C1 segment of cervical spinal cord (tissue), 14 donors: ENCODE measurements around the gene ENTPD6.

ENCODE experiments used
- DNase-seq, 14 donors: peaks; one replicate each; lab custom pipeline; 2025; lab: John Stamatoyannopoulos, UW

The ENTPD6 gene

DNA sequence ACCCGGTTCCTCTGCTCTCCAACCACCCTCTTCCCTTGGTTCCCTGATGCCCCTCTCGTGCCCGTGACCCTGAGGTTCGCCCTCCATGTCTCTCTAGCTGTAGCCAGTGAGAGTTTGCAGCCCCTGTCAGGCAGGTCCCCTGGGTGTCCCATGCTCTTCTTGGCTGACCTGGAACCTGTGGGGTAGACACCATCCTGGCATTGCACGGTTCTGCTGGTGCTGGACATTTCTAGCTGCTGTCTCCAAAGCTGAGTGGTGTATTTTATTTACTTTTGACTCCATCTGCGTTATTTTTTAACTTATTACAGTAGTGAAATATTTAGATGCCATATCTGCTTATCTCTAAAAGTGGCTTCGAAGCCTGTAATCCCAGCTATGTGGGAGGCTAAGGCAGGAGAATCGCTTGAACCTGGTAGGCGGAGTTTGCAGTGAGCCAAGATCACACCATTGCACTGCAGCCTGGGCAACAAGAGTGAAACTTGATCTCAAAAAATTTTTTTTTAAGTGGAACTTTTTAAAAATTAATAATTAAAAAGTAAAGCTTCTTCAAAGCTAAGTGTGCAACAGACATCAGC lies 12.5 kb downstream of the ENTPD6 start:
- DNase-seq, result no peak

DNA sequence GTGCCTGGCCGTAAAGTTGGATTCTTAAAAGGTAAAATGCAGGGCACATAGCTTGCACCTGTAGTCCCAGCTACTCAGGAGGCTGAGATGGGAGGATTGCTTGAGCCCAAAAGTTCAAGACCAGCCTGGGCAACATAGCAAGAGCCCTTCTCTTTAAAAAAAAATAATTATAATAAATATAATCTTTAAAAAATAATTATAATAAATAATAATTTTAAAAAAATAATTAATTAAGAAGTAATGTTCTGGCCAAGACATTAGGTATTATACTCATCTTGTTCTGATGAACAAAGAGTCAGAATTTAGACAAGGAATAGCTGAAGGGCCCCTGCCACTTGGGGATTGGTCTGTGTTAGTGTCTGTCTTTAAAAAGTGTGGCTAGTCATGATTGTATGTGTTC lies 13.9 kb downstream of the ENTPD6 start:
- DNase-seq, result no peak

DNA sequence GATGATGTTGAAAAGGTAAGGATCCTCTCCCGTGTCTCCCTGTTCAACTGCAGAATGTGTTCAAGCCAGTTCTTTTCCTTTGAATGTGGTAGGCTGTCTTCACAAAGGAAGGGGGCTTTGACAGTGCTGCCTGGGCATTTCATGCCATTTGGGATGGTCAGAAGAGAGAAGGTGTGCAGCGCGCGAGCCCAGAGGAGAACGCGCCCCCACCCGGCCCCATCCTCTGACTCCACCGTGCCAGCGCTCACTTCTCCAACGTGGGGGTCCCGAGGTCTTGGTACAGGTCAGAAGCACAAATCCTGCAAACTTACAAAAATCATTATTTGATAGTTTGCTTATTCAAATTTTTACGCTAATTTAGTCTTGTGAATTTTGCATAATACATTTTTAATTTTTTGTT lies 14.4 kb downstream of the ENTPD6 start:
- no peak for DNase-seq

DNA sequence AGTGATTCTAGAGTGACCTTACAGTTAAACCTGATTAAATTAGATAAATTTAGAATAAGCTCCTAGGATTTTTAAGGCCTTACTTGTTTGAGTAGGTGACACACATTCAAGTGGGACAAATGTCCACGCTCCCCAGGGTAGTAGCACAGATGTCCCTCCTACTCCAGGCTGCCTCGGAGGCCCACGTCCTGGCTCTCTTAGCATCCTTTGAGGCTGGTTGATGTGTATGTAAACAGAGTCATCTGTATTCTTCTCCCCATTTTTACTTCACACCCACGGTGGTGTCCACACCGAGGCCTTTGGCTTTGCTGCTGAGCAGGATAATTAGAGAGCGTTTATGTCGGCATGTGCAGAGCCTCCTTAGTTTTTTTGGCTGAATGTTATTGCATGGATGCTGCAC lies 15.8 kb downstream of the ENTPD6 start:
- DNase-seq, result no peak

DNA sequence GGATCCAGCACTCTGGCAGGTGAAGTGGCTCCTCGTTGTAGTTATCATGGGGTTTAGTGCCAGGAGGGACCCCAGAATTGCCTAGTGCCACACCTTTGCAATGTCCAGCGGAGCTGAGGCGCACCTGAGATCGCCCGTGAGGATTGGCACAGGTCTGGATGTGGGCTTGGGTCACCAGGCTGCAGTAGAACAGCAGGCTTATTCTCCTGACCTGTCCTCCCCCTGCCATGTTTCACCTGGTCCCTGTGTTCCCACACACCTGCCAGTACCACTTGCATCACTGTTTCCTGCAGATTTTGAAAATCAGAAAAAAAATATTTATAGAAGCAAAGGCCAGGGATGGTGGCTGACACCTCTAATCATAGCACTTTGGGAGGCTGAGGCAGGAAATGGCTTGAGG lies 16.7 kb downstream of the ENTPD6 start:
- no peak for DNase-seq

DNA sequence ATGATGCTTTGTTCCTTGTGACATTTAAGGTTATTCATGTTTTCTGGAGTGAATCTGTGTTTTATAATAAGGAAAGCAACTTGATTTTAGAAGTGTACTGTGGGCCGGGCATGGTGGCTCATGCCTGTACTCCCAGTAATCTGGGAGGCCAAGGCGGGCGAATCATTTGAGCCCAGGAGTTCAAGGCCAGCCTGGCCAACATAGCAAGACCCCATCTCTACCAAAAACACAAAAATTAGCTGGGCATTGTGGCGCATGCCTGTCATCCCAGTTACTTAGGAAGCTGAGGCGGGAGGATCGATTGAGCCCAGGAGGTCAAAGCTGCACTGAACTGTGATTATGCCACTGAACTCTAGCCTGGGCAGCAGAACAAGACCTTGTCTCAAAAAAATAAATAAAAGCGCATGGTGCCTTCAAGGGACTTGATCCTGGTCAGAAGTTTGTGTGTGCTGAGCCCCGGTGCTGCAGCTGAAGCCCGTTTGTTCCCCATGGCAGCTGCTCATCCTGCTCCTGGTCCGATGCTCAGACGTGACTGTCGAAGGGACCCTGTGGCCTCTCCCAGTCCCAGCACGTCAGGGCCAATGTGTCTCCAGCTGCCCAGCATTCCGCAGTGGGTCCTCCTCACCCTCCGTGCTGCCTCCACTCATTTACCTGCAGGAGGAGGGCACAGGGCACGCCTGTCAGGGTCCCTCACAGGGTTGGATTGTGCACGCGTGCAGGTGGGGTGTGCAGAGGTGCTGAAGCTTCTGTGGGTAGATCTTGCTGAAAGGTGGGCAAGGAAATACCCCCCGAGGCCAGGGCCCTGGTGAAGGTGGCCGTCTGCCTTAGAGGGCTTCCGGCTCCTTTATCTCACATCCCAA lies 18.3 kb downstream of the ENTPD6 start:
- DNase-seq, result no peak

DNA sequence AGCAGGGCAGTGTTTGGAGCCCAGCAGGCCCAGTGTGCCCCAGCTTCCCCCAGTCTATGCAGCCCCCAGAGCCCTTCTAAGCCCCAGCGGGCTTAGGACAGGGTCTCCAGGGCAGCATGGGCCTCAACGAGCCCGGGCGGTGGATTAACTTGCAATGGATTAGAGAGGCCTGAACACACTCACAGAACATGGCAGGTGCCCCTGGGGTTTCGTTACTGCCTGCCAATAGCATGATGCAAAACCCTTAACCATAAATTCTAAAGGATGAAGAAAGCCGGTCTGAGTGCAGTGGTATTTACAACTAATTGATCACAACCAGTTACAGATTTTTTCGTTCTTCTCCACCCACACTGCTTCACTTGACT lies 18.9 kb downstream of the ENTPD6 start:
- no peak for DNase-seq

DNA sequence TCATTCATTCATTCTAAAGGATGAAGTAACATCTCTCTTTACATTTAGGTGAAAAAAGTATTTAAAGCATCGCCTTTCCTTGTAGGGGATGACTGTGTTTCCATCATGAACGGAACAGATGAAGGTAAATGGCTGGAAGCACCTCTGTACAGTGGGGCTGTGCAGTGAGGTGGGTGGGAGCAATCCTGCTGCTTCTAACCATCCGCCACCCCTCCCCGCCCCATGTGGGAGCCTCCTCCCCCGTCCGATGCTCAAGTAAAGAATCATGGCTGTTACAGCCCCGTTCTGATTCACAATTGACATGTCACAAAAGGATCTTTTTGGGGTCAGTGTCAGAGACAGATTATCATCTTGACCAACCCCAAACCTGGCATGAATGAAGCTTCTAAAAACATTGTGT lies 19.3 kb downstream of the ENTPD6 start:
- DNase-seq, result no peak

DNA sequence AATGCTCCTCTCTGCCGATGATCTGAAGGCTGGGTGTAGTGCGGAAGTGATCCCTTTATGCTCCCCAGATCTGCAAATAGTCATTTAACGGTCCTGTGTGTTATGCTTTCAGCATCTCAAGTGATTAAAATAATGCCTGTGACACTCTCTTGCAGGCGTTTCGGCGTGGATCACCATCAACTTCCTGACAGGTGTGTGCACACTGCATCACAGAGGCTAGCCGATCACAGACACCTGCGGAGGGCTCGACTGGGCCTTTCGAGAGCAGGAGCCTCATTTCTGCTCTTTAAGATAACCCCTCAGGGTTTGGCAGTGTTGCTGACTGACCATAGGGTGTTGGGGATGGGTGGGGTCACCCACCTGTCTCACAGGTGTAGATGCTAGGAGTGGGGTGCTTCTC lies 20.0 kb downstream of the ENTPD6 start:
- no peak for DNase-seq

DNA sequence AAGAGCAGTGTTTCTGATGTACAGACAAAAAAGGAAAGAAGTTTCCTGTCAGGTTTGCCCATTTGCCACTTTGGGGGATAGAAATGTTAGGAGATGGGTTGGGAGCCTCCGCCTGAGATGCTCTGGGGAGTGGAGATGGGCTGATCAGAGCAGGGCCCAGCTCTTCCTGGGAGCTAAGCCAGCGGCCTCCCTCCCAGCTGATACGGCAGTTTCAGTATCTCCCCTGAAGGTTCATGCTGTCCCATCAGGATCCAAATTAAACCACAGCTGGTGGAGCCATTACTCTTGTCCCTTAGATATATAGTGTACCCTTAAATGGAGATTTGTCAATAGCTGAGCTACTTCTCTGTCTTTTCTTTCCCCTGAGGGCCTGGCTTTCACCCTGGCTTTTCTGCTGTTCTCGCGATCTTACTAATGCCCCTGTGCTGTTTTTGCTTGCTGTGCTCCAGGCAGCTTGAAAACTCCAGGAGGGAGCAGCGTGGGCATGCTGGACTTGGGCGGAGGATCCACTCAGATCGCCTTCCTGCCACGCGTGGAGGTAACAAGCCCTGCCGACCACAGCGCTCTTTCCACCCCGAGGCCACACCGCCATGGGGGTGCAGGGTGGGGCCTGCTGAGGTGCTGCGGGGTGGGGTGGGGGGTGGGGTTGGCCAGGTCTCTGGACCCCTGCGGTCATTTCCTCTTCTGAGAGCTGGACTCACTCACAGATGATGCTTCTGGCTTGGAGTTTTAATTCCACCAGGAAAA lies 20.9 kb downstream of the ENTPD6 start:
- DNase-seq, result no peak

DNA sequence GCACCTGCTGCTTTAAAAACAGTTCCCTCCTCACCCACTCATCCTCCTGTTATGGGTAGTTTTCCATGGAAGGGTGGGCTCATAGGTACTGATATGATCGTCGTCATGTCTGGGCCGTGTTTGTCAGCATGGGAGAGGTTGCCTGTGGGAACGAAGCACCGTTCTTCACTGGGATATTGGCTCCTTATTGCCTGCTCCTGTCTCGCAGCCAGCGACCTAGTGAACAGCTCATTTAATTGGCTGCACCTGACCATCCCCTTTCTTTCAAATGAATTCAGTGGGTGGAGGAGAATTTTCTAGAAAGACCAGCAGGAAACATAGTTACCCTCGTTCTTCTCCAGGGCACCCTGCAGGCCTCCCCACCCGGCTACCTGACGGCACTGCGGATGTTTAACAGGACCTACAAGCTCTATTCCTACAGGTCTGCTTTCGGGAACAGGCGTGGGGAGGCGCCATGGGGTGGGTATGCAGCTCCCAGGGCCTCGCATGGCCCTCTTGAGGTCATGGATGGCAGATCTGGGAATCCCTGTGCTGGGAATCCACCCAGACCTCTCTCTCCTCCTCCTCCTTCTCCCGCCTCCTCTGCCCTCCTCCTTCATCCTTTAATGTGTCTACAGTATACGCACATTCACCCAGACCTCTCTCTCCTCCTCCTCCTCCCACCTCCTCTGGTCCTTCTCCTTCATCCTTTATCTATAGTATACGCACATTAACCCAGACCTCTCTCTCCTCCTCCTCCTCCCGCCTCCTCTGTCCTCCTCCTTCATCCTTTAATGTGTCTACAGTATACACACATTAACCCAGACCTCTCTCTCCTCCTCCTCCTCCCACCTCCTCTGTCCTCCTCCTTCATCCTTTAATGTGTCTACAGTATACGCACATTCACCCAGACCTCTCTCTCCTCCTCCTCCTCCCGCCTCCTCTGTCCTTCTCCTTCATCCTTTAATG lies 21.9 kb downstream of the ENTPD6 start:
- DNase-seq, result no peak

DNA sequence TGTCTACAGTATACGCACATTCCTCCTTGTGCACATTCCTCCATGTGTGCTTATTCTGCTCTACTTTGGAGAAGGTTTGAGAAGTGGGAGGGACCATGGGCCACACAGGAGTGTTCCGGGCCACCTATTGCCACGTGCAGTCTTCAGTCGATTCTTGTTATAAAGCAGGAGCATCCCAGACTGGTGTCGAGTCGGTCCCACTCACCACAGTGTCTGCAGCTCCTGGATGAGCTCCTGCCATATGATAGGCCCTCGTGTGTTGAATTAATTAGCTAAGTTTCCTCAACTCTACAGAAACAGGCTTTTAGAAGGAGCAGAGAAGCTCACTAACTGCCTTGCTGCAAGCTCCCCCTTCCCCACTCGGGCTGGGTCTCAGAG lies 22.6 kb downstream of the ENTPD6 start:
- no peak for DNase-seq

DNA sequence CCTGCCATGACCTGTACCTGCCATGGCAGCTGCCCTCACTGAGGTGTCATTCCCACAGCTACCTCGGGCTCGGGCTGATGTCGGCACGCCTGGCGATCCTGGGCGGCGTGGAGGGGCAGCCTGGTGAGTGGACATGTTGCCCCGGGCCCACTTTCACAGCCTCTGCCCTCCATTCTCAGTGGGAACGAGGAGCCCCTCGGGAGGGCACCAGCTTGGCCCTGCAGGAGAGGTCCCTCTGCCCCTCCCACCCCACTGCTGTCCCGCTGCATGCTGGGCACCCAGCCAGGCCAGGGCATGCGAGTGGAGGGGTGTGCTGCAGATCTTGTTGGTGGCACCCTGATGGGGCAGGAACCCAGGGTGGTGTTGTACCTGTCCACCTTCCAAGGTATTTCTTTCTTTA lies 23.0 kb downstream of the ENTPD6 start:
- DNase-seq, result no peak

DNA sequence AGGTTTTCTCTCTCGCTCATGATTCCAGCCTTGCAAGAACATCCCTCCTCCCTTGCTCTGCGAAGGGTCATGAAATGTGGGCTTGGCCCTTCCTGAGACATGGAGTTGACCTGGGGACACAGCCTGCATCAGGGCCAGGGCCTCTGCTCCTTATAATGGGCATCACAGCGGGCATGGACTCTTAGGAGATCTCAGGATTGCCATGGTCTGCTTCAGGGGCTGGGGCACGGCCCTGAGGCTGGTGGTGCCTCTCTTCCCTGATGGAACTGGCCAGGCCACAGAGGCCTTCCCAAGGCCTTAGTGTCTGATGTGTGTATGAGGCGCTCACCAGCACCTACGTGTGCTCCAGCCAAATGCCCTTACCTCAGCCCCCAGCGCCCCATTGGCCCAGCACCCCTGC lies 23.9 kb downstream of the ENTPD6 start:
- no peak for DNase-seq

DNA sequence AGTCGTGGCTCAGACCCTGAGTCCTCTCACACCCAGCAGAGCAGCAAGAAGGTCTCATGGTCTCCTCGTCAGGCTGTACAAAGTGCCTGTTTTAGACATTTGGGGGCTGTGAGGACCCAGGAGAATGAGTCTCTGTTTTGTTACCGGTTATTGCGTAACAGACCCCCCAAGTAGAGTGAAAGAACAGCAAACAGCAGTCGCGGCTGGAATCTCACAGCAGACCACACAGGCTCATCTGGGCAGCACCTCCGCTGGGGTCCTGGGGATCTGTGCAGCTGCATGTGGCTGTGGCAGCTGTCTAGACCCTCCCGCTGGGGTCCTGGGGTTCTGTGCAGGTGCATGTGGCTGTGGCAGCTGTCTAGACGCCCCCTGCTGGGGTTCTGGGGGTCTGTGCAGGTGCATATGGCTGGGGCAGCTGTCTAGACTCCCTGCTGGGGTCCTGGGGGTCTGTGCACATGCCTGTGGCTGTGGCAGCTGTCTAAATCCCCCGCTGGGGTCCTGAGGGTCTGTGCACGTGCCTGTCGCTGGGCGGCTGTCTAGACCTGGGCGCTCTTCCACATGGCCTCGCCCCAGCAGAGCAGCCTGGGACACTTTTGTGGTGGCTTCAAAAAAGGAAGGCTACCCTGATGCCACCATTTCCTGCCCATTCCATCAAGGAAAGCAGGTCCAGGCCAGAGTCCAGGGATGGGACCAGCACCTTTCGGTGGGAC lies 24.7 kb downstream of the ENTPD6 start:
- DNase-seq, result no peak

DNA sequence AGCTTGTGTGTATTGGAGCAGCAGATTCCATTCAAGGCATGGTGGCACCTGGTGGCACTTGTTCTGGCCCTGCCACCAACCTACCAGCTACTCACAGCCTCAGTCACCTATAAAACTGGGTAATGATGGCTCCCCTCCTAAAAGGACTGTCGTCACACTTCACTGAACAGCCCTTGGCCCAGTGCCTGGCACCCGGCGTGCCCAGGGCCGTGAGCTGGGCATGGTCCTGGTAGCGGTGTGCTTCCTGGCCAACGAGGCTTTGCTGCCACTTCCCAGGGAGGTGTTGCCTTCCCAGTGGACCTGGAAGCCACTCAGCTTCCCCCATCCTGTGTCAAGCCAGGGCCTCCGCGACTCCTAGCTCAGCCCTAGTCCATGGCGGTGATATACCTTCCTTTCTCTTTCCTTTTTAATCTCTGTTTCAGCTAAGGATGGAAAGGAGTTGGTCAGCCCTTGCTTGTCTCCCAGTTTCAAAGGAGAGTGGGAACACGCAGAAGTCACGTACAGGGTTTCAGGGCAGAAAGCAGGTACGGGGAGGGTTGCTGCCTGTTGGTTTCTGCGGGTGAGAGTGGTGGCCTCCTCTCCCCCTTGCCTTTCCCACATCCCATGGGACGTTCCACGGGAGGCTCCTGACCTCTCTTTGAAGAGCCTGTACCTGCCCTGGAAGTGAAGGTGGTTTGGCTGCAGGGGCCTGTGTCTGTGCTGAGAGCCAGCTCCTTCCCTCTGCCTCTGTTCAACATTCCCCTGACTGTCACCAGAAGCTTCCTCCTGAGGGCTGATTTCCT lies 25.5 kb downstream of the ENTPD6 start:
- DNase-seq, result peak in 2 of 14 donors; percentile 16 to 89

DNA sequence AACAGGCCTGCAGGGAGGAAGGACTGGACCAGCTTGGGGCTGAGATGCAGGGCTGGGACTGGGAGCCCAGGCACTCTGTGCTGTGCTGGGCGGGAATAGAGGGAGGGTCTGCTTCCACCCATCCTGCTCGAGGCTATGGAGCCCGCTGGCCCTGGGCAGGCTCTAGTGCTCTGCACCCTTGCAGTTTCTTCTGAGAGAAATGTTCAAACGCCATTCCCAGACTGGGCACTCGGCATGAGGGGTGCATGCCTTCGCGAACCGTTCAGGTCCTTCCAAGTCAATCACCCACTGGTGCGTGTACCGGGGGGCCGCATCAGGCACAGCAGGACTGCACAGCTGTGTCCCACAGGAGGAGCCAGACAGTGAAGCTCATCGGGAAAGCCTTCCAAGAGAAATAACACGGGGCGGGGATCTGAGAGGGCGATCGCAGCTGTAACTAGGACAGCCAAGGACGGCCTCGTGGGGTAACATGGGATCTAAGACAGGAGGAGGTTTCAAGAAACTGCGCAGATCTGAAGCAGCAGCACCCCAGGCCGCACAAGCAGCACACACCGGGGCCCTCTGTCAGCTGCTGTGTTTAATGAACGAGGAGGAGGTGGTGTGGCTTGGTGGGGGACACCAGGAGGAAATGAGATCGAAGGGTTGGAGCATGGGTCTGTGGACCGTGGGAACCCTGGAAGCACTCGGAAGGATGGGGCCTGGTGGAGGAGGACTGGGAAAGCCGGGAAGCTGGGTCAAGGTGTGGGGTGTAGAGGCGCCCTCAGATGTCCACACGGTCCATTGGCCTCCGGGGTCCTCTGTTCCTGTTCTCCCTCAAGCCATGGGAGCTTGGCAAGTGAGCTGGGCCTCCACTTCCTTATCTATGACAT lies 26.3 kb downstream of the ENTPD6 start:
- no peak for DNase-seq

DNA sequence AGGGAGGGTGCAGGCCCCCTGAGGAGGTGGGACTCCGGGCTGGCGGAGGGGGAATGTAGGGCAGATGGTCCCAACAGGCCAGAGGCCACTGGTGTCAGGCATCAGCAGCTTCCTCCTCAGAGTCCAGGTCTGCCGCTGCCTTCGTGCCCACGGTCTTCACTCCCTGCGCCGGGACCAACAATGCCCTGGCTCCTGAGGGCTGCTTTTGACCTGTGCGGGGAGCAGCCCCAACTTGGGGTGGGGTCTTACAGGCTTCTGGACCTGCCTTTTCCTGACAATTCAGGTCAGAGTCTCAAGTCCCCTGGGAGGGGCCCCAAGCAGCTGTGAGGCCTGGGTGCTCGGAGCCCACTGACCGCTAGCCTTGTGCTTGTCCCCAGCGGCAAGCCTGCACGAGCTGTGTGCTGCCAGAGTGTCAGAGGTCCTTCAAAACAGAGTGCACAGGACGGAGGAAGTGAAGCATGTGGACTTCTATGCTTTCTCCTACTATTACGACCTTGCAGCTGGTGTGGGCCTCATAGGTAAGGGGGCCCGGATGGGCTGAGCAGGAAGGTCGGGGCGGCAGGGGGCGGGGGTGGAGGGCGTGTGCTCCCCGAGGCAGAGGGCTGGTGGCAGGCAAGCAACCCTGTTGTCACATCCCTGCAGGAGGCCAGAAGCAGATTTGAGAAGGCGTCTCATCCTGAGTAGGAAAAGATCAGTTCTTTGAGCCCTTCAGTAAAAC lies 27.1 kb downstream of the ENTPD6 start:
- DNase-seq, result no peak
